NB4 (cell line): ENCODE measurements around the gene ENPEP.
"Not testable (repeated sequence)": the region's sequence is repeated elsewhere in the genome, so short reads cannot be mapped to it uniquely, and the experiment has no call there.

ENCODE experiments used
- DNase-seq: peaks from one replicate; pipeline ENCODE4 v3.0.0; 2010; ENCODE audit warnings: low read depth
- H3K4me3 ChIP-seq: one replicate; pipeline ENCODE4 v1.5.1; 2011; ENCODE audit warnings: mild to moderate bottlenecking, low read depth, low read length, moderate library complexity
- MYC ChIP-seq: IDR thresholded peaks from 2 replicates; pipeline ENCODE4 v1.6.1; 2011; ENCODE audit warnings: low read depth, low read length
- POLR2A ChIP-seq: IDR thresholded peaks from 2 replicates; pipeline ENCODE4 v1.6.1; 2011; ENCODE audit warnings: mild to moderate bottlenecking; ENCODE audit not compliant: insufficient read length; ENCODE audit errors: extremely low read depth
- TF ChIP-seq, protein P1 (sequence below): IDR thresholded peaks from one replicate; pipeline ENCODE4 v1.5.1; 2012; ENCODE audit warnings: low read depth, low read length
- TF ChIP-seq, protein P2 (sequence below): IDR thresholded peaks from 2 replicates; pipeline ENCODE4 v1.6.1; 2011; ENCODE audit warnings: low read depth, low read length

ENPEP gene

DNA sequence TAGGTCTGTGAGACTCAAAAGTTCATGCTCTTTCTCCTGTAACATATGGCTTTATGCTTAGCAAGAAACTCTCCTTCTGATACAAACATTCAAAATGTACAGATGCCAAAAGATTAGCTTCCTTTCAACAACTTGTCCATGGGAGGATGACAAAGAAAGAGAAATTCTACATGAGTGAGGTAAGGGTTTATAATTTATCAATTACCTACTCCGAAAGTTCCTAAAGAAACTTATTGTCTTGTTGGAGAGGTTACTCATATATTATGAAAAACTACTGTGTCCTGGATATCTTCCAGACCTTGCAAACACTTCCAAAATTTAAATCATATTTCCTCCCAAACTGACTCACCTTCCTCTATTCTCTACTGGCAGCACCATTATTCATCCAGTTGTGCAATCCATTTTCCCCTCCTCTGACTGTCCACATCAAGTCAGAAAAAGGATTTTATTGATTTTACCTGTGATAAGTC is 65.1 kb downstream of the ENPEP start:
- DNase-seq, result no peak
- TF ChIP-seq MYC, result no peak
- TF ChIP-seq POLR2A, result no peak
- TF ChIP-seq, protein P1, sequence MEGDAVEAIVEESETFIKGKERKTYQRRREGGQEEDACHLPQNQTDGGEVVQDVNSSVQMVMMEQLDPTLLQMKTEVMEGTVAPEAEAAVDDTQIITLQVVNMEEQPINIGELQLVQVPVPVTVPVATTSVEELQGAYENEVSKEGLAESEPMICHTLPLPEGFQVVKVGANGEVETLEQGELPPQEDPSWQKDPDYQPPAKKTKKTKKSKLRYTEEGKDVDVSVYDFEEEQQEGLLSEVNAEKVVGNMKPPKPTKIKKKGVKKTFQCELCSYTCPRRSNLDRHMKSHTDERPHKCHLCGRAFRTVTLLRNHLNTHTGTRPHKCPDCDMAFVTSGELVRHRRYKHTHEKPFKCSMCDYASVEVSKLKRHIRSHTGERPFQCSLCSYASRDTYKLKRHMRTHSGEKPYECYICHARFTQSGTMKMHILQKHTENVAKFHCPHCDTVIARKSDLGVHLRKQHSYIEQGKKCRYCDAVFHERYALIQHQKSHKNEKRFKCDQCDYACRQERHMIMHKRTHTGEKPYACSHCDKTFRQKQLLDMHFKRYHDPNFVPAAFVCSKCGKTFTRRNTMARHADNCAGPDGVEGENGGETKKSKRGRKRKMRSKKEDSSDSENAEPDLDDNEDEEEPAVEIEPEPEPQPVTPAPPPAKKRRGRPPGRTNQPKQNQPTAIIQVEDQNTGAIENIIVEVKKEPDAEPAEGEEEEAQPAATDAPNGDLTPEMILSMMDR, result no peak
- TF ChIP-seq, protein P2, sequence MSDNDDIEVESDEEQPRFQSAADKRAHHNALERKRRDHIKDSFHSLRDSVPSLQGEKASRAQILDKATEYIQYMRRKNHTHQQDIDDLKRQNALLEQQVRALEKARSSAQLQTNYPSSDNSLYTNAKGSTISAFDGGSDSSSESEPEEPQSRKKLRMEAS, result no peak

DNA sequence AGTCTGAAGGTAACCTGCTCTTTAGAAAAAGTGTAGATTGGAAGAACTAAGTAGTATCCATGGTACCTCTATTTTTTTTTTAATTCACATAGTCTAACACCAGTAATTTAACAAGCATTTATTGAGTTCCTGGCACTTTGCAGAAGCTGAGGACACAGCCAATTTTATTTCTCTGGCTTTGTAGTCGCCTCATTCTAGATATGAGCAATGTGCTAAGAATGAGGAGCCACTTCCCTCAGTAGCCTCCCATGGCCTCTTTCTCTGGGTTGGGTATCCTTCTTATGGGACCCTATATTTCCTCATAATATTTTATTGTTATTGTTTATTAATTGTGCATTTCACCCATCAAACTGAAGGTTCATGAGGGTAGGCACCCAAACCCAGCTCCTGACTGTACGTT is 67.6 kb downstream of the ENPEP start:
- no peak for DNase-seq
- H3K4me3 ChIP-seq, result no peak overlapping the region
- TF ChIP-seq MYC (no peak), POLR2A (no peak)
- TF ChIP-seq, protein P1, result no peak
- TF ChIP-seq, protein P2, result no peak

More for the DNA sequence above, 65.1 kb downstream of the ENPEP start:
- no peak overlapping the region for H3K4me3 ChIP-seq

DNA sequence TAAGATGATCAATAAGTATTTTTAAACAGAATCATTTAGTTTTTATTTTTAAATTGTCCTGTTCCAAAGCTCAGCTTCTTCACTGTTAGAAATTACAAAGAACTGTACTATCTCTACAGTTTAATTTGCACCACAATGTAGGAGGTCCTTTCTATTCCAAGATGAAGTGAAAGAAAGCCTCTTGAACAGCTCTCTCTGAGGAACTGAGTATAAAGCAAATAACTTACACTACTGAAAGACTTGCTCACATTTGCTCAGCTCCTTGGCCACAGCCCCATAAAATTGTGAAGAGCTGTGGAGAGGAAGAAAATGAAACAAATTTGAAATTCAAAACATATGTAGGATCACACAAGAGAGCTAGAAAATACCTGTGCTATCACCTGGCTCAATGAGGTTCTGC is 68.6 kb downstream of the ENPEP start:
- TF ChIP-seq, protein P1, result no peak
- TF ChIP-seq MYC, result no peak
- TF ChIP-seq, protein P2, result no peak
- no peak for TF ChIP-seq POLR2A
- H3K4me3 ChIP-seq, result no peak overlapping the region
- no peak for DNase-seq

DNA sequence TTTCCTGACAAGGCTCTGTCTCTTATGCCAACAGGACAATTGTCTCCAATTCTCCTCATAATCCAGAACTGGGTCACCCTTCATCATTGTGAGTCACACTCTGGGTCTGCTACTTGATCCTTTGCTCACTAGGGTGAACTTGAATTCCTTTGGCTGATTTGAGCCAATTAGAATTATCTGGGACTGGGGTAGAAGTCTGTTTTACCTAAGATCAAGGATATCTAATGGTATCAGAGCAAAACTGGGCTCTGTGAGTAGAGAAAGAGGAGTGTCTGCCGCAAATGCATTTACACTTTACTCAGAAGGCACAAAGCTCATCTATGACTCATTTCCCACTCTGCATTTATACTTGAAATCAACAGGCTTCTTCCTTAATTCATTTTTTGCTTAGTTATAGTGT is 74.3 kb downstream of the ENPEP start:
- TF ChIP-seq POLR2A (no peak), MYC (no peak)
- TF ChIP-seq, protein P1, result no peak
- TF ChIP-seq, protein P2, result no peak
- DNase-seq, result no peak
- H3K4me3 ChIP-seq, result no peak overlapping the region

DNA sequence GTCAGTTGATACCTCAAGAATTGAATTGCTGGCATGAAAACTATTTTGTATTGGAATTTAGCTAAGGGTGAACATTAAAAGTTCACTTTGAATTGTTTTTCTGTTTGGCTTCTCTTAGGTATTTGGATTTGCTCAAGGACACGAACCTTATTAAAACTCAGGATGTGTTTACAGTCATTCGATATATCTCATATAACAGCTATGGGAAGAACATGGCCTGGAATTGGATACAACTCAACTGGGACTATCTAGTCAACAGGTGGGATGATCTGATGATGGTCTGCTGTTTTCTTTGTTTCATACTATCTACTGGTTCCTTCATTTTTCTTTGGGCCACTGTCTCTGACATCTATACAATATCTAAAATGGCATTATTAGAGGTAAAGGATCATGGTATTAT is 77.2 kb downstream of the ENPEP start:
- H3K4me3 ChIP-seq, result no peak overlapping the region
- no peak for DNase-seq
- no peak for TF ChIP-seq MYC
- TF ChIP-seq, protein P2, result no peak
- TF ChIP-seq, protein P1, result no peak
- TF ChIP-seq POLR2A, result no peak

DNA sequence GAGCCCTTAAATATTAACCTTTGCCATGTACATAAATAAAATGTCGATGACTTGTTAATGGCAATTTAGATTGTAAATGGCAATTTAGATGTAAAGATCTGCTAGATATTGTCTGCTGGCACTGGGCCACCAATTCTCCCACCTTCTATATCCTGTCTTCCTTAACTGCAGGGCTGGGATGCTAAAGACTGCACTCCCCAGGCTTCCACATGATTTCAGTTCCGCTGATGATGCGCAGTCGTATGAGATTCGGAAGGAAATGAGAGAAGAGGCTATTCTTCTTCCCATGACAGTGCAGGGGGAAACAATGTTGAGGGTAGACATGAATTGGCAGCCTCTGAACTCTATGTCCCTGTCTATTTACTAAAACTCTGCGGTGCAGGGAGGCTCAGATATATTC is 91.3 kb downstream of the ENPEP start:
- no peak for DNase-seq
- TF ChIP-seq POLR2A (no peak), MYC (no peak)
- TF ChIP-seq, protein P2, result no peak
- TF ChIP-seq, protein P1, result no peak
- H3K4me3 ChIP-seq, result no peak overlapping the region

DNA sequence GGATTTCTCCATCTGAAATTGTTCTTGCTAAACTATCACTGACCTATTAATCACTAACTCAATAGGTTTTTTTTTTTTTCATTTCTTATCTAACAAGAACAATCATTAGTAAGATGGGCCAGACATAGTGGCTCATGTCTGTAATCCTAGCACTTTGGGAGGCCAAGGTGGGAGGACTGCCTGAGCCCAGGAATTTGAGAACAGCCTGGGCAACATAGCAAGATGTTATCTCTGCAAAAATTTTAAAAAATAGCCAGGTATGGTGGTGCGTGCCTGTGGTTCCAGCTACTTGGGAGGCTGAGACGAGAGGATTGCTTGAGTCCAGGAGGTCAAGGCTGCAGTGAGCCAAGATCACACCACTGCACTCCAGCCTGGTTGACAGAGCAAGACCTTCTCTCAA is 100.7 kb downstream of the ENPEP start:
- H3K4me3 ChIP-seq, DNase-seq: not testable (repeated sequence)
